Neutrophil (primary cell): Measurements from ENCODE around the gene LRCH1.

Experiments
- H3K27ac ChIP-seq: fragments of 200-600 bp; sonication (generic); 2 replicates; pipeline ENCODE4 v1.5.1; 2016; ENCODE audit warnings: mild to moderate bottlenecking, moderate library complexity
- H3K27me3 ChIP-seq: fragments of 200-600 bp; sonication (generic); 2 replicates; pipeline ENCODE4 v1.6.0; 2016; ENCODE audit warnings: mild to moderate bottlenecking
- H3K36me3 ChIP-seq: fragments of 200-600 bp; sonication (generic); 2 replicates; pipeline ENCODE4 v1.5.1; 2017
- H3K4me1 ChIP-seq, 2 experiments: fragments of 200-600 bp in 1 of 2; sonication (generic) in 1 of 2; 1 replicate in 1 of 2; 2 replicates in 1 of 2; pipeline versions ENCODE4 v1.5.1 to v1.6.1; 2013 to 2016; ENCODE audit warnings: low read depth in 1 of 2, low read length in 1 of 2, mild to moderate bottlenecking in 1 of 2, moderate library complexity in 1 of 2; ENCODE audit not compliant: control insufficient read depth in 1 of 2, insufficient read depth in 1 of 2
- H3K4me3 ChIP-seq, 2 experiments: fragments of 200-600 bp in 1 of 2; sonication (generic) in 1 of 2; 1 replicate in 1 of 2; 2 replicates in 1 of 2; pipeline ENCODE4 v1.5.1; 2013 to 2016; ENCODE audit warnings: low read depth in 1 of 2, low read length in 1 of 2, mild to moderate bottlenecking in 1 of 2, moderate library complexity in 1 of 2
- H3K9me3 ChIP-seq: fragments of 200-600 bp; sonication (generic); 2 replicates; pipeline ENCODE4 v1.5.1; 2016
- CTCF ChIP-seq: fragments of 200-600 bp; sonication (generic); IDR thresholded peaks from 2 replicates; pipeline ENCODE4 v1.5.1; 2016; ENCODE audit warnings: antibody characterized with exemption

LRCH1 gene

GRCh38 chr13:46605825-46606554 is 53.0 kb downstream of the LRCH1 start:
- Histone ChIP-seq H3K9me3 (no peaks in the 10 kb centered on the region), H3K4me3 (no peak overlapping the region), H3K27ac (no peak overlapping the region), H3K36me3 (no peaks in the 10 kb centered on the region), H3K4me1 (peaks cover 9 to 15% of the 10 kb centered on the region in 2 experiments), H3K27me3 (no peaks in the 10 kb centered on the region)
- TF ChIP-seq CTCF, result no peak

- no peak for TF ChIP-seq CTCF
- Histone ChIP-seq H3K27ac (no peak overlapping the region), H3K36me3 (no peaks in the 10 kb centered on the region), H3K9me3 (no peaks in the 10 kb centered on the region), H3K27me3 (no peaks in the 10 kb centered on the region), H3K4me3 (no peak overlapping the region), H3K4me1 (peaks cover 11 to 15% of the 10 kb centered on the region in 2 experiments)
Observed at GRCh38 chr13:46606970-46607369, 54.0 kb downstream of the LRCH1 start.

- Histone ChIP-seq H3K27ac (no peak overlapping the region), H3K27me3 (no peaks in the 10 kb centered on the region), H3K9me3 (no peaks in the 10 kb centered on the region), H3K4me1 (peaks cover 11 to 15% of the 10 kb centered on the region in 2 experiments), H3K36me3 (no peaks in the 10 kb centered on the region), H3K4me3 (no peak overlapping the region)
- TF ChIP-seq CTCF, result no peak
Observed at GRCh38 chr13:46607768-46608564, 55.0 kb downstream of the LRCH1 start.

- Histone ChIP-seq H3K27ac (no peak overlapping the region), H3K4me1 (peaks cover 11 to 15% of the 10 kb centered on the region in 2 experiments), H3K4me3 (no peak overlapping the region), H3K9me3 (no peaks in the 10 kb centered on the region), H3K27me3 (no peaks in the 10 kb centered on the region), H3K36me3 (no peaks in the 10 kb centered on the region)
- TF ChIP-seq CTCF, result no peak
Observed at GRCh38 chr13:46609052-46609451, 56.1 kb downstream of the LRCH1 start.

- Histone ChIP-seq H3K27me3 (no peaks in the 10 kb centered on the region), H3K27ac (no peak overlapping the region), H3K36me3 (no peaks in the 10 kb centered on the region), H3K4me3 (no peak overlapping the region), H3K4me1 (peaks cover 11 to 15% of the 10 kb centered on the region in 2 experiments), H3K9me3 (no peaks in the 10 kb centered on the region)
- TF ChIP-seq CTCF, result no peak
Observed at GRCh38 chr13:46609726-46610125, 56.8 kb downstream of the LRCH1 start.
